ENCODE measurements around the gene PI4K2A.

The PI4K2A gene

DNA sequence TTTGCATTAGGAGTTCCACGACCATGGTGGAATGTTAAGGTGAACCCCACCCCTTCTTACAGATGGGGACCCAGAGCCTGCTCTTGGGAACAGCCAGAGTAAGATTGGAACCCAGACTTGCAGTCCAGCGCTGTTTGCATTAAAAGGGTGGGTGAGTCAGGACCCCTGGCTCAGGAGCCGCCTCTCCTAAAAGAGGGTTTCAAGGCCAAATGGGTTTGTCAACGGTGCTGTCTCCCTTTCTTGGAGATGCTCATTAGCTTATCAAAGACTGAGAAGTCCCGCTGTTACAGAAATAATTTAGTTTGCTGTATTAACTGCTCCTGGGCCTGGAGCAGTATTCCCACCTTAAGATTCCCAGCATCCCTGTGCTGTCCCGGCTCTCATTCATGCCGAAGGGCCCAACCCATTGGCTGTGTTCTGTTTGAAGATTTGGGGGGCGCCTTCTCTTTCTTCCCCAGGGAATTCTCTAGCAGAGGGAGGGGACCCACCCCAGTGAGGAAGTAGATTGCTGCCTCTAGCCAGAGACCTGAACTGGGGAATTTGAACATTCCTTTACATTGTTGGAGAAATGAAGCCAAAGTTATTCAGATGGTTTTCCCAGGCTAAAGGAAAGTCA lies 74.9 kb downstream of the PI4K2A start:
- H3K9me3 ChIP-seq (ENCODE audit: control insufficient read depth, insufficient read depth, low read length), result no peaks in the 10 kb centered on the region
- H3K27ac ChIP-seq (ENCODE audit: low read length), result no peak overlapping the region
- H3K4me1 ChIP-seq (ENCODE audit: control insufficient read depth, insufficient read depth, low read length), result peaks cover 6% of the 10 kb centered on the region
- WGBS (ENCODE audit: insufficient coverage, insufficient read length), result no CpG with 5 or more reads among the region's 8 CpGs
- no peak for DNase-seq (ENCODE audit: low read depth, low spot score)
- H3K36me3 ChIP-seq (ENCODE audit: control insufficient read depth, insufficient read depth, low read length), result no peaks in the 10 kb centered on the region
- peak overlapping the region; percentile 62; the same call in 1 of the 2 replicates for H3K4me3 ChIP-seq (ENCODE audit: low read length)
- H3K27me3 ChIP-seq (ENCODE audit: control insufficient read depth, insufficient read depth, low read length), result no peaks in the 10 kb centered on the region

DNA sequence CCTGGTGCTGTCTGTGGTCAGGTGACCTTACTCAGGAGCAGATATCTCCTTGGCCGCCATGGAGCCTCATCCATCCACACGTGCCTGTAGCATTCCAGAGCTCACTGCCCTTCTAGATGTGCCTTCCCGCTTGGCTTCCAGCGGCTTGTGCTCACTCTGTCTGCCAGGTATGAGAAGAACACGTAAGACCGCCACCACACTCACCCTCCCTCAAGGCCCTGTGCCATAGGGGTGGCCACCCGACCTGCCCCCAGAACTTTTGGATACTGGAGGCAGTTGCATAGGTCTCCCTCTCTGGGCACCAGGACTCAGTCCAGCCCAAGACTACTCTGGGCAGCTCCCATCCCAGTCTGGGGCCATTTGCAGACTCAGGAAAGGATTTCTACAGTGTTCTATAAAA lies 77.2 kb downstream of the PI4K2A start:
- H3K27me3 ChIP-seq (ENCODE audit: control insufficient read depth, insufficient read depth, low read length), result no peaks in the 10 kb centered on the region
- H3K36me3 ChIP-seq (ENCODE audit: control insufficient read depth, insufficient read depth, low read length), result no peaks in the 10 kb centered on the region
- no peak overlapping the region for H3K27ac ChIP-seq (ENCODE audit: low read length)
- peaks cover 6% of the 10 kb centered on the region for H3K4me1 ChIP-seq (ENCODE audit: control insufficient read depth, insufficient read depth, low read length)
- no peaks in the 10 kb centered on the region for H3K9me3 ChIP-seq (ENCODE audit: control insufficient read depth, insufficient read depth, low read length)
- no peak overlapping the region for H3K4me3 ChIP-seq (ENCODE audit: low read length)
- DNase-seq (ENCODE audit: low read depth, low spot score), result no peak
- no CpG with 5 or more reads among the region's 7 CpGs for WGBS (ENCODE audit: insufficient coverage, insufficient read length)

GRCh38 chr10:97718178-97718577 lies 77.7 kb downstream of the PI4K2A start:
- Histone ChIP-seq H3K4me1 (ENCODE audit: control insufficient read depth, insufficient read depth, low read length) (peaks cover 6% of the 10 kb centered on the region), H3K27me3 (ENCODE audit: control insufficient read depth, insufficient read depth, low read length) (no peaks in the 10 kb centered on the region), H3K4me3 (ENCODE audit: low read length) (no peak overlapping the region), H3K27ac (ENCODE audit: low read length) (no peak overlapping the region), H3K36me3 (ENCODE audit: control insufficient read depth, insufficient read depth, low read length) (no peaks in the 10 kb centered on the region), H3K9me3 (ENCODE audit: control insufficient read depth, insufficient read depth, low read length) (no peaks in the 10 kb centered on the region)
- no peak for DNase-seq (ENCODE audit: low read depth, low spot score)
- no CpG with 5 or more reads among the region's 6 CpGs for WGBS (ENCODE audit: insufficient coverage, insufficient read length)

DNA sequence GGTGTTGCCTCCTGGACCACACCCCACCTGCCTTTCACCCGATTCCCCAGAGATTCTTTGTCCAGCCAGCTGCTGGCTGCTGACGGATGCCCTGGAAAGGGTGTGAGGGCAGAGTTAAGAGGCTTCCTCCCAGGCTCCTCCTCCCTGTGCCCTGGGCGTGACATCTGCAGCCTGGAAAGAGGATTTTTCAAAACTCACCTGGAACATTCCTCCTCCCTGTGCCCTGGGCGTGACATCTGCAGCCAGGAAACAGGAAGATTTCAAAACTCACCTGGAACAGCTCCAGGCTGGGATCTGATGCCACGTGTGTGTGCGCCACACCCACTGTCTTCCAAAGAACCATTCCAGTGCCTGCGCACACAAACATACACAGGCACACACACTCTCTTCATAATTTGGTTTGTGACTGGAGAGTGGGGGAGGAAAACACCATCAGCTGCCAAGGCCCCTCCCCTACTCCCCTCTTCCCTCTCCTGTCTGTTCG lies 78.2 kb downstream of the PI4K2A start:
- H3K4me1 ChIP-seq (ENCODE audit: control insufficient read depth, insufficient read depth, low read length), result peaks cover 6% of the 10 kb centered on the region
- no CpG with 5 or more reads among the region's 8 CpGs for WGBS (ENCODE audit: insufficient coverage, insufficient read length)

GRCh38 chr10:97719602-97720001 lies 79.1 kb downstream of the PI4K2A start:
- WGBS (ENCODE audit: insufficient coverage, insufficient read length), result no CpG with 5 or more reads among the region's 2 CpGs
- Histone ChIP-seq H3K27me3 (ENCODE audit: control insufficient read depth, insufficient read depth, low read length) (no peaks in the 10 kb centered on the region), H3K9me3 (ENCODE audit: control insufficient read depth, insufficient read depth, low read length) (no peaks in the 10 kb centered on the region), H3K27ac (ENCODE audit: low read length) (no peak overlapping the region), H3K4me1 (ENCODE audit: control insufficient read depth, insufficient read depth, low read length) (peaks cover 6% of the 10 kb centered on the region), H3K36me3 (ENCODE audit: control insufficient read depth, insufficient read depth, low read length) (no peaks in the 10 kb centered on the region), H3K4me3 (ENCODE audit: low read length) (no peak overlapping the region)
- no peak for DNase-seq (ENCODE audit: low read depth, low spot score)

More for the DNA sequence above, 78.2 kb downstream of the PI4K2A start:
- DNase-seq (ENCODE audit: low read depth, low spot score), result no peak
- no peaks in the 10 kb centered on the region for H3K9me3 ChIP-seq (ENCODE audit: control insufficient read depth, insufficient read depth, low read length)
- no peaks in the 10 kb centered on the region for H3K27me3 ChIP-seq (ENCODE audit: control insufficient read depth, insufficient read depth, low read length)
- no peak overlapping the region for H3K27ac ChIP-seq (ENCODE audit: low read length)
- no peak overlapping the region for H3K4me3 ChIP-seq (ENCODE audit: low read length)
- H3K36me3 ChIP-seq (ENCODE audit: control insufficient read depth, insufficient read depth, low read length), result no peaks in the 10 kb centered on the region

DNA sequence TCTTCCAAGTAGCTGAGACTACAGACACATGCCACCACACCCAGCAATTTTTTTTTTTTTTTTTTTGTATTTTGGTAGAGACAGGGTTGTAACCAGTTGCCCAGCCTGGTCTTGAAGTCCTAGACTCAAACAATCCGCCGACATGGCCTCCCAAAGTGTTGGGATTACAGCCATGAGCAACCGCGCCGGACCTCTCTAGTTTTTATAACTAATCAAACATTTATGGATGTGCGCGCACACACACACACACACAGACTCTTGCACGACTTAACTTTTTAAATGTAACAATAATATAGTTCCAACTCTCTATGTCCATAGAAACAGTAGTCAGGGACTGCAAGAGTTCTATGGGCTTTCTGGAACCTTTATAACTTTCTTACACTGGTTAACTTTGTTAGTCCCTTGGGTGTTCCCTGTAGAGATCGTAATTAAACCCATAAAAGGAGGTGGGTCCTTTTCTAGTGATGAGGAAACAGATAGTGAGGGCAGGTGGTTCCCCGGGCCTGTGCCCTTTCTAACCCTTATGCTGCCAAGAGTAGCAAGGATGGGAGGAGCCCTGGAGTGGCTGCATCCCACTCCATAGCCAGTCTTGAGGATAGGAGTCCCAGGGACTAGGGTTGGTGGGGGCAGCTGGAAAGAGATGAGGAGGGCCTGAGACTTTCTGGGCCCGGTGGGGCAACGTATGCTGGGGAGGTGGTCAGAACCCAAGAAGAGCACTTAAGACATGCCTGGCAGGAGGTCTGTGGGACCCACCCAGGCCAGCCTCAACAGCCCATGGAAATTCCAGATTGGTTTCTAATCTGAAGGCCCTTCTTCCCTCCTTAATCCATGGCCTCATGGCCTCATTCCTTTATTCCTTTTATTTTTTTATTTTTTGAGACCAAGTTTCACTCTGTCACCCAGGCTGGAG lies 81.7 kb downstream of the PI4K2A start:
- peaks cover 4% of the 10 kb centered on the region for H3K4me1 ChIP-seq (ENCODE audit: control insufficient read depth, insufficient read depth, low read length)
- no CpG with 5 or more reads among the region's 12 CpGs for WGBS (ENCODE audit: insufficient coverage, insufficient read length)

GRCh38 chr10:97723001-97723400 lies 82.5 kb downstream of the PI4K2A start:
- no peaks in the 10 kb centered on the region for H3K27me3 ChIP-seq (ENCODE audit: control insufficient read depth, insufficient read depth, low read length)
- no CpG with 5 or more reads among the region's 3 CpGs for WGBS (ENCODE audit: insufficient coverage, insufficient read length)
- H3K27ac ChIP-seq (ENCODE audit: low read length), result no peak overlapping the region
- H3K36me3 ChIP-seq (ENCODE audit: control insufficient read depth, insufficient read depth, low read length), result no peaks in the 10 kb centered on the region
- no peak overlapping the region for H3K4me3 ChIP-seq (ENCODE audit: low read length)
- no peaks in the 10 kb centered on the region for H3K9me3 ChIP-seq (ENCODE audit: control insufficient read depth, insufficient read depth, low read length)
- DNase-seq (ENCODE audit: low read depth, low spot score), result no peak
- peaks cover 4% of the 10 kb centered on the region for H3K4me1 ChIP-seq (ENCODE audit: control insufficient read depth, insufficient read depth, low read length)

More for the DNA sequence above, 81.7 kb downstream of the PI4K2A start:
- Histone ChIP-seq H3K9me3 (ENCODE audit: control insufficient read depth, insufficient read depth, low read length) (no peaks in the 10 kb centered on the region), H3K27ac (ENCODE audit: low read length) (no peak overlapping the region), H3K4me3 (ENCODE audit: low read length) (no peak overlapping the region), H3K36me3 (ENCODE audit: control insufficient read depth, insufficient read depth, low read length) (no peaks in the 10 kb centered on the region), H3K27me3 (ENCODE audit: control insufficient read depth, insufficient read depth, low read length) (no peaks in the 10 kb centered on the region)
- DNase-seq (ENCODE audit: low read depth, low spot score), result no peak

- WGBS (ENCODE audit: insufficient coverage, insufficient read length), result no CpG with 5 or more reads among the region's 5 CpGs
- no peak for DNase-seq (ENCODE audit: low read depth, low spot score)
- H3K36me3 ChIP-seq (ENCODE audit: control insufficient read depth, insufficient read depth, low read length), result no peaks in the 10 kb centered on the region
- H3K9me3 ChIP-seq (ENCODE audit: control insufficient read depth, insufficient read depth, low read length), result no peaks in the 10 kb centered on the region
- no peak overlapping the region for H3K4me3 ChIP-seq (ENCODE audit: low read length)
- H3K4me1 ChIP-seq (ENCODE audit: control insufficient read depth, insufficient read depth, low read length), result no peaks in the 10 kb centered on the region
- H3K27me3 ChIP-seq (ENCODE audit: control insufficient read depth, insufficient read depth, low read length), result no peaks in the 10 kb centered on the region
- H3K27ac ChIP-seq (ENCODE audit: low read length), result no peak overlapping the region
These were observed 84.0 kb downstream of the PI4K2A start for GRCh38 chr10:97724341-97724941.
